Kidney epithelial cell (primary cell): Measurements from ENCODE around the gene NFAM1. TPM values are rescaled to one million over a fixed set of nuclear protein-coding genes. Genes with fewer than 3 reads are reported as not detected.

ENCODE experiments used
- DNase-seq: peaks from one replicate; pipeline ENCODE4 v3.0.0-alpha.2; 2010; ENCODE audit warnings: low read depth
- H3K27me3 ChIP-seq: 2 replicates; pipeline ENCODE4 v1.6.0; 2011; ENCODE audit warnings: low read length; ENCODE audit not compliant: control insufficient read depth, insufficient read depth
- H3K36me3 ChIP-seq: 2 replicates; pipeline ENCODE4 v1.5.1; 2011; ENCODE audit warnings: low read length; ENCODE audit not compliant: control insufficient read depth, insufficient read depth
- H3K4me3 ChIP-seq: 2 replicates; pipeline ENCODE4 v1.5.1; 2011; ENCODE audit warnings: low read depth, mild to moderate bottlenecking, control low read depth, low read length
- CTCF ChIP-seq: IDR thresholded peaks from 2 replicates; pipeline ENCODE4 v1.5.1; 2011; ENCODE audit warnings: mild to moderate bottlenecking, moderate library complexity, low read length, control low read depth, inconsistent platforms; ENCODE audit not compliant: insufficient read depth, poor library complexity, severe bottlenecking
- total RNA-seq: library from RNA; depleted of rRNA; stranded (reverse); fragments of >200 nt; gene quantifications from 2 replicates; pipeline ENCODE4 v1.2.3, GENCODE V29; 2015

The NFAM1 gene
- total RNA-seq, 1 donor from 2014 or later, result under 0.01 TPM

GRCh38 chr22:42335839-42336378 is 96.3 kb downstream of the NFAM1 start:
- no peak for TF ChIP-seq CTCF
- H3K36me3 ChIP-seq, result no peaks in the 10 kb centered on the region
- H3K27me3 ChIP-seq, result peaks cover 12% of the 10 kb centered on the region

GRCh38 chr22:42334875-42335512 is 97.2 kb downstream of the NFAM1 start:
- DNase-seq, result no peak
- no peak overlapping the region for H3K4me3 ChIP-seq
- peaks cover 17% of the 10 kb centered on the region for H3K27me3 ChIP-seq
- H3K36me3 ChIP-seq, result no peaks in the 10 kb centered on the region
- TF ChIP-seq CTCF, result no peak

More at GRCh38 chr22:42335839-42336378, 96.3 kb downstream of the NFAM1 start:
- H3K4me3 ChIP-seq, result no peak overlapping the region
- DNase-seq, result no peak

GRCh38 chr22:42333544-42333943 is 98.7 kb downstream of the NFAM1 start:
- Histone ChIP-seq H3K4me3 (no peak overlapping the region), H3K27me3 (peaks cover 18% of the 10 kb centered on the region), H3K36me3 (no peaks in the 10 kb centered on the region)
- no peak for TF ChIP-seq CTCF
- no peak for DNase-seq

GRCh38 chr22:42332089-42332488 is 100.1 kb downstream of the NFAM1 start:
- TF ChIP-seq CTCF, result no peak
- no peak for DNase-seq
- H3K4me3 ChIP-seq, result no peak overlapping the region
- no peaks in the 10 kb centered on the region for H3K36me3 ChIP-seq
- H3K27me3 ChIP-seq, result peaks cover 18% of the 10 kb centered on the region

GRCh38 chr22:42331014-42331413 is 101.2 kb downstream of the NFAM1 start:
- Histone ChIP-seq H3K36me3 (no peaks in the 10 kb centered on the region), H3K4me3 (no peak overlapping the region), H3K27me3 (peaks cover 18% of the 10 kb centered on the region)
- no peak for TF ChIP-seq CTCF
- DNase-seq, result no peak

Other genes with a start within 250 kb of the NFAM1 start
- gene TCF20, start 161.8 kb downstream of the NFAM1 start, total RNA-seq, result 48.2 and 52.4 TPM in 2 replicates
- 29.5 and 38.6 TPM in 2 replicates for gene RRP7A, start 87.4 kb upstream of the NFAM1 start, total RNA-seq
- gene SERHL2, start 121.6 kb upstream of the NFAM1 start, total RNA-seq, result 0.27 and 2.0 TPM in 2 replicates
- gene POLDIP3, start 182.5 kb upstream of the NFAM1 start, total RNA-seq, result 29.7 and 34.7 TPM in 2 replicates
- gene ATP5MGL, start 208.2 kb upstream of the NFAM1 start, total RNA-seq, result not detected in 2 replicates
- gene CYB5R3, start 217.0 kb upstream of the NFAM1 start, total RNA-seq, result 85.0 and 116 TPM in 2 replicates